GM18873 (cell line): Measurements from ENCODE around the gene NUP62.
"Not testable (repeated sequence)": the region's sequence is repeated elsewhere in the genome, so short reads cannot be mapped to it uniquely, and the experiment has no call there.

ENCODE experiments used
- ATAC-seq: cut with Tn5 transposase; IDR thresholded peaks from one replicate; pipeline ENCODE4 v1.9.1; 2021; ENCODE audit warnings: mild to moderate bottlenecking, moderate library complexity, moderate number of reproducible peaks; ENCODE audit not compliant: unreplicated experiment, low FRiP score

NUP62 gene

GRCh38 chr19:49929121-49929610, at the start of gene NUP62, which contains the start of gene ATF5:
NUP62 (minus strand) TSS chr19:49929504; CDS start chr19:49909807, 19,697 bp downstream.
ATF5 (plus strand) TSS chr19:49929205; CDS start chr19:49930851, 1,646 bp downstream.
- ATAC-seq: peak; percentile 46

GRCh38 chr19:49978324-49978723, 49.0 kb upstream of the NUP62 start:
- ATAC-seq: no peak

- ATAC-seq: no peak
These were observed 48.6 kb upstream of the NUP62 start for GRCh38 chr19:49977881-49978280.

GRCh38 chr19:49977076-49977475, 47.8 kb upstream of the NUP62 start:
- ATAC-seq: no peak

GRCh38 chr19:49976496-49976895, 47.2 kb upstream of the NUP62 start:
- no peak for ATAC-seq

GRCh38 chr19:49975051-49975450, 45.7 kb upstream of the NUP62 start:
- ATAC-seq: no peak

- ATAC-seq: no peak
These were observed 44.7 kb upstream of the NUP62 start for GRCh38 chr19:49973987-49974386.

- ATAC-seq: no peak
These were observed 43.5 kb upstream of the NUP62 start for GRCh38 chr19:49972841-49973240.

GRCh38 chr19:49971991-49972411, 42.7 kb upstream of the NUP62 start:
- ATAC-seq: no peak

- not testable (repeated sequence) for ATAC-seq
These were observed 40.1 kb upstream of the NUP62 start for GRCh38 chr19:49969355-49969754.

- no peak for ATAC-seq
These were observed 39.1 kb upstream of the NUP62 start for GRCh38 chr19:49968279-49968922.

GRCh38 chr19:49960980-49961379, 31.7 kb upstream of the NUP62 start, which contains the start of gene SIGLEC11:
SIGLEC11 (minus strand) TSS chr19:49961172; CDS start chr19:49961081, 91 bp downstream.
- ATAC-seq: not testable (repeated sequence)

- not testable (repeated sequence) for ATAC-seq
These were observed 30.6 kb upstream of the NUP62 start for GRCh38 chr19:49959892-49960291.

- not testable (repeated sequence) for ATAC-seq
These were observed 29.3 kb upstream of the NUP62 start for GRCh38 chr19:49958596-49958995.

- not testable (repeated sequence) for ATAC-seq
These were observed 28.8 kb upstream of the NUP62 start for GRCh38 chr19:49958144-49958543.

GRCh38 chr19:49957262-49957915, 28.1 kb upstream of the NUP62 start:
- no peak for ATAC-seq

GRCh38 chr19:49956115-49956495, 26.8 kb upstream of the NUP62 start:
- ATAC-seq: no peak

- ATAC-seq: no peak
These were observed 25.6 kb upstream of the NUP62 start for GRCh38 chr19:49954933-49955332.

- no peak for ATAC-seq
These were observed 25.0 kb upstream of the NUP62 start for GRCh38 chr19:49954092-49954829.

GRCh38 chr19:49953416-49953815, 24.1 kb upstream of the NUP62 start:
- ATAC-seq: no peak

GRCh38 chr19:49952906-49953305, 23.6 kb upstream of the NUP62 start:
- ATAC-seq: no peak
